Activated CD4-positive, alpha-beta T cell treated with anti-CD3 and anti-CD28 coated beads, Interleukin-2, amount 50 U/mL, for 24 hours (primary cell): ENCODE measurements around the gene TLX3.
"Not testable (repeated sequence)": the region's sequence is repeated elsewhere in the genome, so short reads cannot be mapped to it uniquely, and the experiment has no call there.

Experiments used
- DNase-seq, 2 donors: peaks; one replicate each; pipeline ENCODE4 v3.0.0-alpha.2; 2020; ENCODE audit warnings: low read depth in 1 of 2, low spot score in 1 of 2

Gene TLX3

DNA sequence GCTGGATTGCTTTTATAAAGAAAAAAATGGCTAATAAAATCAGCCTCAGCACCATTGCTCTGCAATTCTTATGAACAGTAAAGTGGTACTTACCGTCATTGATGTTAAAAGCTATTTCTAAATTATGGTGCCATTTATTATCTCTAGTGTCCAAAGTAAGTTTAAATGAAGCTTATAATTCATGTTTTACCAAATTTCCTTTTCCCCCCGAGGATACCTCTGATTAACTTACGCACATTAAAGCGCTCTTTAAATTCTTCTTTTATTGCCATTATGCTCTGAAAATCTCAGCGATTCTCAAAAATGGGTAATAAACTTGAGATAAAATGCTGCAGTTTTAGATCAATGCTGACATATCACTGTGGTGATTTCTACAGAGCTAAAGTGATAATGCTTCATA, 13.5 kb downstream of the TLX3 start:
- no peak for DNase-seq

DNA sequence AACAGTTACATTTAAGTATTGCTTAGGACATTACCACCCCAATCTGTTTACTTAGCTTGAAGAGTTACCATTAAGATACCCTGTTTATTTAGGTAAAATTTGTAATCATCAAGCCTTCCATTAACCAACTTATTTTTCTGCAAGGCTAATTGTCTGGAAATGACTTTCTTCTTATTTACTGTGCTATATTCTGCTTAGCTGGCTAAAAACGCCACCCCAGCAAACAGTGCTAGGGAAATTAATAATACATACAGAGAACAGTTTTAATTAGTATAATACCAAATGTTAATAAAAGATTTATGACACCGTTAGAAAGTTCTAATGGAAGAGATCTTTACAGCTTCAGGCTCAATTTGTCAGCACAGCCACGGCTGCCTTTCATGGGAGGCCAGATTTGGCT, 14.0 kb downstream of the TLX3 start:
- DNase-seq, result no peak

DNA sequence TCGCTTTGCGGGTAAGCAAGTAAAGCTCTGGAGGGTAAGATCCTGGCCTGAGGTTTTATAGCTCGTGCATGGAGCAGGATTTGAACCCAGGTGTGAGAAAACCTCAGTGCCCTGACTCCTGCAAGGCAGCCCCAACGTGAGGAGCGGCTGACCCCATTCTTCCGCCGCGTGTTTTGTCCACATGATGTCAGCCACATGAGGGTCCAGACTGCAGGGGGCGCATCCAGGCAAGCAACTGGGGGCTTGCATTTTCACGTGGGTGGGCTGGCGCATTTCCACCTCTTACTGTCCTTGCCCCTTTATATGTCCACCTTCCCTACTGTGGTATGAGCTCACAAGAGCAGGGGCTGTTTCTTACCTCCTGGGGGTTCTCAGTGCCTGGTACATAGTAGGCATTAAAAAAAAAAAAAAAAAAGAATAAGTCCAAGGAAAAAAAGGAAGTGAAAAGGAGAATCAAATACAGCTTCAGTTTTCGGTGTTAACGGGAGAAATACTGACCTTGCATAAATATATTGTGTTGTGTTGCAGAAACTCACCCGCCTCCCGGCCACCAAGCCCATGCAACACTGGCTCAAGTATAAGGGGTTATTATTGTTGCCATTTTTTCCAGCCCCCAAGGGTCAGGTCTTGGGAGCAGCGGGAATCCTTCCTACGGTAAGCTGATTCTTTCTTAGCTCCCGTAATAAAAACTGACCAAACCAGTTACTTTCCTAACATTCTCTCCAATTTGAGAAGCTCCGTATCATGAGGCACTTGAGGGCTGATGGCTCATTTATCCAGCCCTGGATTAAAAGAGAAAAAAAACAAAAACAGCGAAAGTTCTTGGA, 15.0 kb downstream of the TLX3 start:
- DNase-seq, result no peak

DNA sequence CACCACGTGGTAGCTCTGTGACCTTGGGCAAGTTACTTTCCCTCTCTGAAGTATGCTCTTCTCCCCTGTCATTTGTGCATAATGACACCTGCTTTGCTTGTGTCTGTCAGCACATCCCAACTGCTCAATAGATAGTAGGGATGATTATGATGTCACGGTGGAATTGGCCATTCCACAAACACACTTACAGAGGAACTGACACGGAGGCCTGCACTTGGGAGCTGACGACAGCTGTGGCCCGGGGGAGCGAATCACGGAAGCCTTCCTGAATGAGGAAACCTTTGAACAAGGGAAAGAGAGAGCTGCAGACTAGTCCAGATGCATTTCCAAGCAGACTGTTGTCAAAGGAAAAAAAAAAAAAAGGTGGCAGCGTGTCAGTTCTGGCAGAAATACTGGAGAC, 21.0 kb downstream of the TLX3 start:
- no peak for DNase-seq

- no peak for DNase-seq
These were observed 26.6 kb downstream of the TLX3 start for GRCh38 chr5:171335616-171336015.

- no peak for DNase-seq
These were observed 27.6 kb downstream of the TLX3 start for GRCh38 chr5:171336521-171337209.

DNA sequence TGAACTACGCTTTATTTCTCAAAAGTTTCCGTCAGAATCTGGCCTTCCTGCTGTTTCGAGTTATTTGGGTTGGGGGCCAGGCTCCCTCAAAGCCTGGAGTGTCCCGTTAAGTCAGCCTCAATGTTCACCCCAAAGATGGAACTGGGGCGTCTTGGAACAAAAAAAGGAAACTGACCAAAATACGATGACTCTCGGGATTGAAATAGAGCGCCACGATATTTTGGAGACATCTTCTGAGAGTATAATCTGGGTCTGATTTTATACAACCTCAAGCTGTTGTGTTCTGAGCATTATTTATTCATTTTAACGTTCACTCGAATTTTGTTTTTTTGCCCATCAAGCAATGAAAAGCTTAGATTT, 28.1 kb downstream of the TLX3 start:
- DNase-seq, result no peak

GRCh38 chr5:171340042-171340441, 31.0 kb downstream of the TLX3 start:
- no peak for DNase-seq

DNA sequence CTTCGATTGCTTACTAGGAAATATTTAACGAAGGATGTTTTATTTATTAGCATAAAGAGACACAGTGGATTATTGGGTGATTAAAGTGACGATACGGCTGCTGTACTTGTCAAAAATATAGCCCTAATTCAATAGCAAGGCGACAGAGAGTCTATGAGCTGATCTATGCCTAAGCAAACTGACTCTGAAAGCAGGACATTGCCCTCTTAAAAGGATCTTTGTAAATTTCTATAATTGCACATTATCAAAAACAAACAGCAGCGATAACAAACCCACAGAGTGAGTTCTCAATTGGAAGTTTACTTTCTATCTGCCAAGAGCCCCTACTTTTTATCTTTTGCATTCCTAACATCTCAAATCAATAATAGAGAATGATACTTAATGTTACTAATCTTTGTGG, 31.4 kb downstream of the TLX3 start:
- no peak for DNase-seq

GRCh38 chr5:171342362-171343111, 33.5 kb downstream of the TLX3 start:
- DNase-seq, result peak in 1 of 2 donors; percentile 11

DNA sequence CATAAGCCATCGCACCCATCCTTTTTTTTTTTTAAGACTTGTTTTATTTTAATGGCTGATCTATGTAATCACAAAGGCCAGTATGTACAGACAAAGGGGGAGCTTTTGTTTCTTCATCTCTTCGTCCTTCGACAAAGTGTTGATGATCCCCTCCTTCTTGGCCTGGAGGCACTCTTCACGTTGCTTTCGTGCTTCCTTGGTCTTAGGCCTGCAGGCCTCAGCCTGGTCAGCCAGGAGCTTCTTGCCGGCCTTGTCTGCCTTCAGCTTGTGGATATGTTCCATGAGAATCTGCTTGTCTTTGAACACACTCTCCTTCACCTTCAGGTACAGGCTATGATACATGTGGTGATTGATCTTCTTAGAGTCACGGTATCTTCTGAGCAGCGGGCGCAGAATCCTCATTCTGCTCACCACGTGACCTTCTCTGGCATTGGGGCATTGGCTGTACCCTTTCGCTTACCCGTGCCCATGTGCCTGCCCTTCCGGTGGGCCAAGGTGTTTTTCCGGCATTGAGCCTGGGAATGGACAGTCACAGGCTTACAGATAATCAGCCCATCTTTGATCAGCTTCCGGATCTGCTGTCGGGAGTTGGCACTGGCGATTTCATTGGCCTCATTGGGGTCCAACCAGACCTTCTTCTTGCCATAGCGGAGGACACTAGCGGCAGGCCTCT, 36.0 kb downstream of the TLX3 start:
- DNase-seq, result no peak

GRCh38 chr5:171351536-171352073, 42.6 kb downstream of the TLX3 start:
- no peak for DNase-seq

GRCh38 chr5:171355302-171355724, 46.3 kb downstream of the TLX3 start:
- peak in 1 of 2 donors; percentile 6 for DNase-seq

DNA sequence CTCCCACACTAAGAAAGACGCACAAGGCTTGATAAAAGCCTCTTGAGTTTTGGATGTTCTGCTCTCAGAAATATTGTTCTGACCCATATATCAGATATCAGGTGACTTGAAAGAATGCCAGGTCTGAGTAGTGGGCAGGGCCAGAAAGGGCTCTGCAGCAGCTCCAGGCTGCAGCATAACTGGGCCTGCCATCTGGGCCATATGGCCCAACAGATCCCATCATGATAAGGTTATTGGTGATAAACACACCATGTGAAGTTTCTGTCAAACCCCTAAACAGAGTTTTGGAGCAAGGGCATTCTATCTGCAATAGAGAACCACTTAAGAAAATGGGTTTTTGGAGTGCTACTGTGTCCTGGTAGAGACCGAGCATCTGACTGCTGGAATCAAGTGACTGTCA, 48.8 kb downstream of the TLX3 start:
- DNase-seq, result no peak

DNA sequence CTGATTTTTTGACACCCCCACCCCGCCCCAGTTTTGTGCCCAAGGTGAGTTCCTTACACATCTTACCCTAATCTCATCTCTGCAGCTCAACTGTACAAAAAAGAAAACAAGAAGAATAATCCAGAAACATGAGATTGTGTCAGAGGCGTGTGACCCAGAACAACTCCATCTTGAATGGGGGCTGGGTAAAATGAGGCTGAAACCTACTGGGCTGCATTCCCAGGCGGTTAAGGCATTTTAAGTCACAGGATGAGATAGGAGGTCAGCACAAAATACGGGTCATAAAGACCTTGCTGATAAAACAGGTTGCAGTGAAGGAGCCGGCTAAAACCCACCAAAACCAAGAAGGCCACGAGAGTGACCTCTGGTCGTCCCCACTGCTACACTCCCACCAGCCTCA, 52.1 kb downstream of the TLX3 start:
- not testable (repeated sequence) for DNase-seq
